ENCODE data around the gene PRDX3.
A peak's percentile ranks its signal among the peaks of the same experiment; 100 is the strongest.

The PRDX3 gene

GRCh38 chr10:119215371-119215770 lies 36.8 kb upstream of the PRDX3 start:
- peaks cover 45% of the 10 kb centered on the region for H3K4me1 ChIP-seq (ENCODE audit: control insufficient read depth, insufficient read depth, low read length)
- H3K9me3 ChIP-seq (ENCODE audit: control insufficient read depth, low read length) = no peaks in the 10 kb centered on the region
- no peak overlapping the region for H3K9ac ChIP-seq (ENCODE audit: low read length)
- DNase-seq (ENCODE audit: low read depth) = no peak
- no peaks in the 10 kb centered on the region for H3K36me3 ChIP-seq (ENCODE audit: control insufficient read depth, insufficient read depth, low read length, severe bottlenecking)
- H3K4me3 ChIP-seq (ENCODE audit: low read length) = no peak overlapping the region
- no peaks in the 10 kb centered on the region for H3K27me3 ChIP-seq (replicated peaks; ENCODE audit: control insufficient read depth, insufficient read depth, low read length)

- H3K27me3 ChIP-seq (replicated peaks; ENCODE audit: control insufficient read depth, insufficient read depth, low read length) = no peaks in the 10 kb centered on the region
- no peaks in the 10 kb centered on the region for H3K36me3 ChIP-seq (ENCODE audit: control insufficient read depth, insufficient read depth, low read length, severe bottlenecking)
- peak overlapping the region; percentile 95 for H3K4me3 ChIP-seq (ENCODE audit: low read length)
- H3K4me1 ChIP-seq (ENCODE audit: control insufficient read depth, insufficient read depth, low read length) = peaks cover 49% of the 10 kb centered on the region
- peak overlapping the region; percentile 90 for H3K9ac ChIP-seq (ENCODE audit: low read length)
- H3K9me3 ChIP-seq (ENCODE audit: control insufficient read depth, low read length) = no peaks in the 10 kb centered on the region
- DNase-seq (ENCODE audit: low read depth) = peak; percentile 36
These were observed 33.2 kb upstream of the PRDX3 start for GRCh38 chr10:119211625-119212441.

DNA sequence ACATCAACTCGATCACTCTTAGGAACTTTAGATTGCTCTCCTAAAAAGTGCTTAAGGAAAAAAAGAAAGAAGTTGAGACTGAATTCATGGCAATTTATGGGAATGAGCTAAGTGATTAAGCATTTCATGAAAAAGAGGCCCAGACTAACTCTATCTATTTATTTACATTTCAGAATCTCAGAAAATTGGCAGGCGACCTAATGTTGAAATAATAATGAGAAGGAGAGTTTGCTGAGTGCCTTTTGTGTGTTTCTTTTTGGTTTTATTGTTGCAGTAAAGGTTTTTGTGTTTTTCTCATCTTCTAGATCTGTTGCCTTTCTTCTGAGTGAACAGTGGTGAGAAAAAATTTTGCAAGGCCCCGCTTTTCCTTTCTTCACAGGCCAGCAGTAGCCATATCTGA lies 32.6 kb upstream of the PRDX3 start:
- peaks cover 53% of the 10 kb centered on the region for H3K4me1 ChIP-seq (ENCODE audit: control insufficient read depth, insufficient read depth, low read length)
- no peaks in the 10 kb centered on the region for H3K9me3 ChIP-seq (ENCODE audit: control insufficient read depth, low read length)
- peak; percentile 92 for DNase-seq (ENCODE audit: low read depth)
- H3K9ac ChIP-seq (ENCODE audit: low read length) = peak overlapping the region; percentile 90
- peak overlapping the region; percentile 95 for H3K4me3 ChIP-seq (ENCODE audit: low read length)
- H3K27me3 ChIP-seq (replicated peaks; ENCODE audit: control insufficient read depth, insufficient read depth, low read length) = no peaks in the 10 kb centered on the region
- H3K36me3 ChIP-seq (ENCODE audit: control insufficient read depth, insufficient read depth, low read length, severe bottlenecking) = no peaks in the 10 kb centered on the region

GRCh38 chr10:119210633-119211032 lies 32.0 kb upstream of the PRDX3 start:
- peak overlapping the region; percentile 90 for H3K9ac ChIP-seq (ENCODE audit: low read length)
- H3K36me3 ChIP-seq (ENCODE audit: control insufficient read depth, insufficient read depth, low read length, severe bottlenecking) = no peaks in the 10 kb centered on the region
- no peaks in the 10 kb centered on the region for H3K27me3 ChIP-seq (replicated peaks; ENCODE audit: control insufficient read depth, insufficient read depth, low read length)
- H3K9me3 ChIP-seq (ENCODE audit: control insufficient read depth, low read length) = no peaks in the 10 kb centered on the region
- peak overlapping the region; percentile 95 for H3K4me3 ChIP-seq (ENCODE audit: low read length)
- peaks cover 57% of the 10 kb centered on the region for H3K4me1 ChIP-seq (ENCODE audit: control insufficient read depth, insufficient read depth, low read length)
- no peak for DNase-seq (ENCODE audit: low read depth)

GRCh38 chr10:119209736-119210355 lies 31.2 kb upstream of the PRDX3 start:
- H3K9me3 ChIP-seq (ENCODE audit: control insufficient read depth, low read length) = no peaks in the 10 kb centered on the region
- peaks cover 57% of the 10 kb centered on the region for H3K4me1 ChIP-seq (ENCODE audit: control insufficient read depth, insufficient read depth, low read length)
- peak overlapping the region; percentile 95 for H3K4me3 ChIP-seq (ENCODE audit: low read length)
- DNase-seq (ENCODE audit: low read depth) = peak; percentile 45
- H3K36me3 ChIP-seq (ENCODE audit: control insufficient read depth, insufficient read depth, low read length, severe bottlenecking) = no peaks in the 10 kb centered on the region
- peak overlapping the region; percentile 90 for H3K9ac ChIP-seq (ENCODE audit: low read length)
- no peaks in the 10 kb centered on the region for H3K27me3 ChIP-seq (replicated peaks; ENCODE audit: control insufficient read depth, insufficient read depth, low read length)

DNA sequence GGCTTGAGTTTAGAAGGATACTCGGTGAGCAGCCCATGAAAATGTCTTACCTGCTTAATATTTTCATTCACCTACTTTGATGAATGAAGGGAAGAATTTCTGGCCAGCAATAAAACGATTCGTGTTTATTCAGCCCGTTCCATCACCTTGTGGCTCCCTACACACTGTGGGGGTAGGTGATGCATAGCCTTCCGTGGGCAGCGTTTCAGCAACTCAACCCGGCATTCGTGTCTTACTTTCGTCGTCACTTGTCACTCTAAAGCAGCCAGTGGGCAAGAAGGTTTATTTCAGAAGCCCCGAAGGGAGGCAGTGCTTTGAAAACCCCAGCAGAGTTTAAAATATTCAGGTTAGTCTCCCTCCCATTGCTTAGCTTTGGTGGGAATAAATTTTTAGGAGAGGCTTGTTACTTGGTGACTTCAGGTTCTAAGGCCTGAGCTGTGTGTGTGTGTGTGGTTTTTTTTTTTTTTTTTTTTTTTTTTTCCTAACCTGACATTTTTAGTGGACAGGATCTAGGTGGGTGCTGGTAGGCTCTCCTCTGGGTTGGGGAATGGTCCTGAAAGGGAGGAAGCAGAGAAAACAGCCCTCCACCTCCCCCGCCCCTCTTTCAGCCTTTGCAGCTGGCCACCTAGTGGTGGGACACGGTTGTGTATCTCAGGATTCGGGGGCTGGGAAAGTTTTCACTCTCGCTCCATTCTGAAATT lies 30.6 kb upstream of the PRDX3 start:
- Histone ChIP-seq H3K9ac (ENCODE audit: low read length) (peak overlapping the region; percentile 90), H3K4me3 (ENCODE audit: low read length) (peak overlapping the region; percentile 95), H3K27me3 (replicated peaks; ENCODE audit: control insufficient read depth, insufficient read depth, low read length) (no peaks in the 10 kb centered on the region), H3K4me1 (ENCODE audit: control insufficient read depth, insufficient read depth, low read length) (peaks cover 57% of the 10 kb centered on the region), H3K9me3 (ENCODE audit: control insufficient read depth, low read length) (no peaks in the 10 kb centered on the region), H3K36me3 (ENCODE audit: control insufficient read depth, insufficient read depth, low read length, severe bottlenecking) (no peaks in the 10 kb centered on the region)
- peak; percentile 96 for DNase-seq (ENCODE audit: low read depth)

DNA sequence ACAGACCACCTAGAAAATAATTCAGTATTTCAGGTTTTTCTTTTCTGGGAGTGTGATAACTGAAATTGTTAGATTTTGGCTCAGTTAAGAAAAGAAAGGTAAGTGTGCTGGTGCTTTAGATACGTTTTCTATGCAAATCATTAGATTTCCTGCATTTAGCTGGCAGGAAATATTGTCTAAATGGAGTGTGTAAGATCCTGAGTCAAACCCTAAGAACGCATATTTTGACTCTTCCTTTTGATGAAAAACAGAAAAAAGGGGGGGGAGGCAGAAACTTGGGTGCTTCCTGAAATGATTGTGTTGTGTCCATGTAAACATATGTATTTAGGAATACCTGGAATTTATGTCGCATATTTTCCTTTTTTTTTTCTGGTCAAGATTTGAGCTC lies 29.9 kb upstream of the PRDX3 start:
- peak overlapping the region; percentile 95 for H3K4me3 ChIP-seq (ENCODE audit: low read length)
- no peaks in the 10 kb centered on the region for H3K36me3 ChIP-seq (ENCODE audit: control insufficient read depth, insufficient read depth, low read length, severe bottlenecking)
- H3K9me3 ChIP-seq (ENCODE audit: control insufficient read depth, low read length) = no peaks in the 10 kb centered on the region
- H3K9ac ChIP-seq (ENCODE audit: low read length) = peak overlapping the region; percentile 90
- H3K4me1 ChIP-seq (ENCODE audit: control insufficient read depth, insufficient read depth, low read length) = peaks cover 57% of the 10 kb centered on the region
- peak; percentile 58 for DNase-seq (ENCODE audit: low read depth)
- H3K27me3 ChIP-seq (replicated peaks; ENCODE audit: control insufficient read depth, insufficient read depth, low read length) = no peaks in the 10 kb centered on the region

DNA sequence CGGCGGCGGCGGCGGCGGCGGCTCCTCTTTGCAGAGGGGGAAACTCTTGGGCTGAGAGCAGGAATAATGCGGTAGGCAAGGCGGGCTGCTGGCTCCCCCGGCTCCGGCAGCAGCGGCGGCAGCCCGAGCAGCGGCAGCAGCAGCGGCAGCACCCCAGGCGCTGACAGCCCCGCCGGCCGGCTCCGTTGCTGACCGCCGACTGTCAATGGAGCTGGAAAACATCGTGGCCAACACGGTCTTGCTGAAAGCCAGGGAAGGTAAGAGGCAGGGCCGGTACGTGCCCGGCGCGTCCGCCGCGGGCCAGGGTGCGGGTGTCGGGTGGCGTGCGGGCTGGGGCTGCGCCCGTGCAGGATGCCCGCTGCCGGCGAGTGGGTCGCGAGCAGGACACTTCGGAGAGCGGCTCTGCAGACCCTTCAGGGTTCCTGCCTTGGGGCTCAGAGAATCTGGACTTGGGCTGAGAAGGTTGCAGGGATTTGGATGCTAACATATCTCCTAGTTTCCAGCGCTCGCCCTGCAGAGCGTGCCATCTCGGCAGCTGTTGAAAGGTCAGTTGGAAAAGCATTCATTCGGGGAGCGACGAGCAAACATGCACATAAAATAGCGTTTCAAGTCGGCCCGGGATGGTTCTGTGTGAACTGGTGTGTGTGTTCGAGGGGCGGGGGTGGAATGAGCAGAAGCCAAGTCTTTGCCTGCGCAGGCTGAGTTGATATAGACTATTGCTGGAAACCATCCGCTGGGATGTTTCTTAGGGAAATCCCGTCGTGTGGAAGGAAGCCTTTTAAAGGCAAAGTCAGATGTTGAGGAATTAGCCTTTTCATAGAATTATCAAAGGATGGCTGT lies 29.3 kb upstream of the PRDX3 start:
- Histone ChIP-seq H3K36me3 (ENCODE audit: control insufficient read depth, insufficient read depth, low read length, severe bottlenecking) (no peaks in the 10 kb centered on the region), H3K4me3 (ENCODE audit: low read length) (peak overlapping the region; percentile 95), H3K9ac (ENCODE audit: low read length) (peak overlapping the region; percentile 90), H3K4me1 (ENCODE audit: control insufficient read depth, insufficient read depth, low read length) (peaks cover 54% of the 10 kb centered on the region), H3K27me3 (replicated peaks; ENCODE audit: control insufficient read depth, insufficient read depth, low read length) (no peaks in the 10 kb centered on the region), H3K9me3 (ENCODE audit: control insufficient read depth, low read length) (no peaks in the 10 kb centered on the region)
- peak; percentile 71 for DNase-seq (ENCODE audit: low read depth)

DNA sequence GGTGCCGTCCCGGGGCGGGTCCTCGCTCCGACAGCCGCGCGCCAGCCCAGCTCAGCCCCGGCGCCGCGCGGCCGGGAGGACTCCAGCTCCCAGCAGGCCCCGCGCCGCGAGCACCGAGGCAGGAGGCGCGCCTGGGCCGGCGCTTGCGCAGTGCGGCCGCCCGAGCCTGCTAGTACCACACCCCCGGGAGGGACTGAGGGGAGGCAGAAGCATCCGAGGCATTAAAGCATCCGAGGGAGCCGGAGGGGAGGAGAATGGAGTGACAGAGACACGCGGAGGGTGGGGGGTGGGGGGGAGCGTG lies 28.7 kb upstream of the PRDX3 start, which contains the start of gene GRK5:
GRK5 (plus strand) TSS at position 206 of the 301 bp plus-strand sequence. CDS start 347 bp downstream, outside the sequence.
- H3K4me3 ChIP-seq (ENCODE audit: low read length) = peak within 1 kb of the TSS; percentile 95
- peaks cover 48% of the 10 kb centered on the region for H3K4me1 ChIP-seq (ENCODE audit: control insufficient read depth, insufficient read depth, low read length)
- no peaks in the 10 kb centered on the region for H3K36me3 ChIP-seq (ENCODE audit: control insufficient read depth, insufficient read depth, low read length, severe bottlenecking)
- no peaks in the 10 kb centered on the region for H3K9me3 ChIP-seq (ENCODE audit: control insufficient read depth, low read length)
- H3K27me3 ChIP-seq (replicated peaks; ENCODE audit: control insufficient read depth, insufficient read depth, low read length) = no peaks in the 10 kb centered on the region
- DNase-seq (ENCODE audit: low read depth) = peak; percentile 99
- peak within 1 kb of the TSS; percentile 90 for H3K9ac ChIP-seq (ENCODE audit: low read length)

DNA sequence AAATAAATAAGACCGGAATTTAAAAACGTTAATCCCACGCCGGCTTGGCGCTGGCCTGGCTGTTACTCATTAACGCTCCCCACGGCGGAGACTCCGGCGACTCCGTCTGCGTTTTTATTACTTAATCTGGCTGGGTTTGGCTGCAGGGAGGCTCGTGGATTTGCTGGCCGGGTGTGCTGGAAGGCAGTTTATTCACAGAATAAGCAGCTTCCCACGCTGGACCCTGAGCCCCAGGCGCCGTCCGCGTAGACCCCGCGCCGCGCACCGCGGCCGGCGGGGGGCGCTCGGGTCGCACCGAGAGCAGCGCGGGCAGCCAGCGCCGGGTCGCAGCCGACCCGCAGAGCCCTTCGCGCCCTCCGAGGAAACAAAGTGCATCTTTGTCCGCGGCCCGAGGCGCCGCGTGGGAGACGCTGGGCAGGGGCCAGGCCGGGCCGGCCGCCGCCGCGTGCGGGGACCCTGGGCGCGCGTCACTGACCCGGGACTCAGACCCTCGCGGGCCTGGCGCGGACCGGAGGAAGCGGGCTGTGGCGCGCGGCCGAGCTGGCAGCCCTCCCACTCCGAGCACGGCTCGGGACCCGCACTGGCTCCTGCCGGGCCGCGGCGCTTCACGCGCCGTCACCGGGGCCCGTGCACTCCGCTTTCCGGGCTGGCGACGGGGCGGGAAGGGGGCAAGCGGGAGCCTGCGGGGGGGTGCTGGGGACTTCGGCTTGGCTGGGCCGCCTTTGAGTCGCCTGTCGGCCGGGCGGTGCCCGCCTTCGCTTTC lies 28.2 kb upstream of the PRDX3 start:
- H3K27me3 ChIP-seq (replicated peaks; ENCODE audit: control insufficient read depth, insufficient read depth, low read length) = no peaks in the 10 kb centered on the region
- H3K9me3 ChIP-seq (ENCODE audit: control insufficient read depth, low read length) = no peaks in the 10 kb centered on the region
- H3K4me3 ChIP-seq (ENCODE audit: low read length) = peak overlapping the region; percentile 95
- peak overlapping the region; percentile 86 for H3K9ac ChIP-seq (ENCODE audit: low read length)
- no peaks in the 10 kb centered on the region for H3K36me3 ChIP-seq (ENCODE audit: control insufficient read depth, insufficient read depth, low read length, severe bottlenecking)
- H3K4me1 ChIP-seq (ENCODE audit: control insufficient read depth, insufficient read depth, low read length) = peaks cover 43% of the 10 kb centered on the region
- DNase-seq (ENCODE audit: low read depth) = peak; percentile 86
